ENCODE data around the gene SLC35F6.
"Not testable (repeated sequence)": the region's sequence is repeated elsewhere in the genome, so short reads cannot be mapped to it uniquely, and the experiment has no call there.

SLC35F6 gene

DNA sequence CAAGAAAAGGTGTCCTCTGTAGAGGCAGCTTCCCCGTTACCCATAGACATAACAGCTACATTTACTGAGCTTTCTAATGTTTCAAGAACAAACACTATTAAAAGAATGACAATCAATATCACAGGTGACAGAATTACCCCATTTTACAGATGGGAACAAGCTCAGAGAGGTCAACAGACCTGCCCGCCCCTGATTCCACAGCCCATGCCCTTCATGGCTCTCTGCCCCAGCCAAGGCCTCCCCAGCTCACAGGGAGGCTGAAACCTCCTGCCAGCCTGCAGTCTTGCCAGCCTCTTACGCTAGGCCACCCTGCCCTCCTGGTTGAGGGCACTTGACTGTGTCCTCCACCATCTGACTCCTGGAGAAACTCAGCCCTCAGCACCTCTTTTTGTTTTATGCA, 19.1 kb upstream of the SLC35F6 start:
- no peak for DNase-seq (ENCODE audit: low spot score)
- TF ChIP-seq, protein P1, sequence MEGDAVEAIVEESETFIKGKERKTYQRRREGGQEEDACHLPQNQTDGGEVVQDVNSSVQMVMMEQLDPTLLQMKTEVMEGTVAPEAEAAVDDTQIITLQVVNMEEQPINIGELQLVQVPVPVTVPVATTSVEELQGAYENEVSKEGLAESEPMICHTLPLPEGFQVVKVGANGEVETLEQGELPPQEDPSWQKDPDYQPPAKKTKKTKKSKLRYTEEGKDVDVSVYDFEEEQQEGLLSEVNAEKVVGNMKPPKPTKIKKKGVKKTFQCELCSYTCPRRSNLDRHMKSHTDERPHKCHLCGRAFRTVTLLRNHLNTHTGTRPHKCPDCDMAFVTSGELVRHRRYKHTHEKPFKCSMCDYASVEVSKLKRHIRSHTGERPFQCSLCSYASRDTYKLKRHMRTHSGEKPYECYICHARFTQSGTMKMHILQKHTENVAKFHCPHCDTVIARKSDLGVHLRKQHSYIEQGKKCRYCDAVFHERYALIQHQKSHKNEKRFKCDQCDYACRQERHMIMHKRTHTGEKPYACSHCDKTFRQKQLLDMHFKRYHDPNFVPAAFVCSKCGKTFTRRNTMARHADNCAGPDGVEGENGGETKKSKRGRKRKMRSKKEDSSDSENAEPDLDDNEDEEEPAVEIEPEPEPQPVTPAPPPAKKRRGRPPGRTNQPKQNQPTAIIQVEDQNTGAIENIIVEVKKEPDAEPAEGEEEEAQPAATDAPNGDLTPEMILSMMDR (conservative IDR thresholded peaks at IDR 0.05; ENCODE audit: low read depth): no peak
- POLR2A ChIA-PET (ENCODE audit: low non-redundant PET): interaction anchor here (0.6 kb wide), 1 partner anchor 28 kb away, joined by 6 read pairs; no protein-coding TSS in a partner anchor
- H3K27ac ChIP-seq: no peak overlapping the region
- CTCF ChIA-PET: interaction anchor here (0.6 to 2.4 kb wide), 9 partner anchors 13 to 183 kb away, joined by 3 to 64 read pairs (median 4); partner anchors contain the start of gene CIB4

GRCh38 chr2:26745609-26746327, 18.3 kb upstream of the SLC35F6 start:
- CTCF ChIA-PET: interaction anchor here (0.6 to 2.4 kb wide), 17 partner anchors 14 to 362 kb away, joined by 3 to 64 read pairs (median 4); partner anchors contain the start of gene CIB4
- TF ChIP-seq, protein P1 (conservative IDR thresholded peaks at IDR 0.05; ENCODE audit: low read depth): peak; percentile 92
- peak; percentile 66 for DNase-seq (ENCODE audit: low spot score)
- POLR2A ChIA-PET (ENCODE audit: low non-redundant PET): no interaction called here
- H3K27ac ChIP-seq: no peak overlapping the region

DNA sequence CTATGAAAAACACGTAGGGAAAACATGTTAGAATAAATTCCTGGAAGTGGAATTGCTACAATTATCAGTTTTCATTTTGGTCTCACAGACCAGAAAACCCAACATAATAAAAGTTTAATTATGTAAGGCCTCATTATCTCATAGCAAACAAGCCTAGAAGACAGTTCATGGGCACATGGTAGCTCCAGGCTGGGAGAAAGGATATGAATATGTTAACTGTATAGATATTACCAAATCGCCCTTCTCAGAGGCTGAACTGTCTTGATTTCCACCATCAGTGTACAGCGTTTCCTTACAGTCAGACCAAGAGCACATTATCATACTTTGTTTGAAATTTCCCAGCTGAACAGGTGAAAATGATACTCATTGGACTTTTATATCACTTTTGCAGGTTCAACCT, 17.1 kb upstream of the SLC35F6 start:
- H3K27ac ChIP-seq: no peak overlapping the region
- ChIA-PET CTCF (interaction anchor here (1.1 to 1.7 kb wide), 2 partner anchors 157 to 169 kb away, joined by 3 to 10 read pairs; no protein-coding TSS in a partner anchor), POLR2A (ENCODE audit: low non-redundant PET) (no interaction called here)
- DNase-seq (ENCODE audit: low spot score): no peak
- TF ChIP-seq, protein P1 (conservative IDR thresholded peaks at IDR 0.05; ENCODE audit: low read depth): no peak

DNA sequence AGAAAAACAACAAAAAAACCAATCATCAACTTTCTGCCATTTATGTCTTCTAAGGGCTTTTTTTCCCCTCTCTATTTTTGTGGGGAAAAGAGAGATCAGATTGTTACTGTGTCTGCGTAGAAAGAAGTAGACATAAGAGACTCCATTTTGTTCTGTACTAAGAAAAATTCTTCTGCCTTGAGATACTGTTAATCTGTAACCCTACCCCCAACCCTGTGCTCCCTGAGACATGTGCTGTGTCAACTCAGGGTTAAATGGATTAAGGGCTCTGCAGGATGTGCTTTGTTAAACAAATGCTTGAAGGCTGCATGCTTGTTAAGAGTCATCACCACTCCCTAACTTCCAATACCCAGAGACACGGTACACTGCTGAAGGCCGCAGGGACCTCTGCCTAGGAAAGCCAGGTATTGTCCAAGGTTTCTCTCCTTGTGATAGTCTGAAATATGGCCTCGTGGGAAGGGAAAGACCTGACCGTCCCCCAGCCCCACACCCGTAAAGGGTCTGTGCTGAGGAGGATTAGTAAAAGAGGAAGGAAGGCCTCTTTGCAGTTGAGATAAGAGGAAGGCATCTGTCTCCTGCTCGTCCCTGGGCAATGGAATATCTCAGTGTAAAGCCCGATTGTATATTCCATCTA, 14.2 kb upstream of the SLC35F6 start:
- DNase-seq (ENCODE audit: low spot score); H3K27ac ChIP-seq; CTCF ChIA-PET; POLR2A ChIA-PET (ENCODE audit: low non-redundant PET): not testable (repeated sequence)

DNA sequence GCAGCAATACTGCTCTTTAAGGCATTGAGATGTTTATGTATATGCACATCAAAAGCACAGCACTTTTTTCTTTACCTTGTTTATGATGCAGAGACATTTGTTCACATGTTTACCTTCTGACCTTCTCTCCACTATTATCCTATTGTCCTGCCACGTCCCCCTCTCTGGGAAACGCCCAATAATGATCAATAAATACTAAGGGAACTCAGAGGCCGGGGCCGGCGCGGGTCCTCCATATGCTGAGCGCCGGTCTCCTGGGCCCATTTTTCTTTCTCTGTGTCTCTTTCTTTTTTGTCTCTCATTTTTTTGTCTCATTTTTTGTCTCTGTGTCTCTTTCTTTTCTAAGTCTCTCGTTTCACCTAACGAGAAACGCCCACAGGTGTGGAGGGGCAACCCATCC, 13.6 kb upstream of the SLC35F6 start:
- DNase-seq (ENCODE audit: low spot score); H3K27ac ChIP-seq; POLR2A ChIA-PET (ENCODE audit: low non-redundant PET); CTCF ChIA-PET: not testable (repeated sequence)

- TF ChIP-seq, protein P1 (conservative IDR thresholded peaks at IDR 0.05; ENCODE audit: low read depth): no peak
- DNase-seq (ENCODE audit: low spot score): no peak
- no peak overlapping the region for H3K27ac ChIP-seq
- CTCF ChIA-PET: no interaction called here
- POLR2A ChIA-PET (ENCODE audit: low non-redundant PET): interaction anchor here (0.6 kb wide), 1 partner anchor 22 kb away, joined by 3 read pairs; no protein-coding TSS in a partner anchor
Observed at GRCh38 chr2:26752656-26753055, 11.4 kb upstream of the SLC35F6 start.

DNA sequence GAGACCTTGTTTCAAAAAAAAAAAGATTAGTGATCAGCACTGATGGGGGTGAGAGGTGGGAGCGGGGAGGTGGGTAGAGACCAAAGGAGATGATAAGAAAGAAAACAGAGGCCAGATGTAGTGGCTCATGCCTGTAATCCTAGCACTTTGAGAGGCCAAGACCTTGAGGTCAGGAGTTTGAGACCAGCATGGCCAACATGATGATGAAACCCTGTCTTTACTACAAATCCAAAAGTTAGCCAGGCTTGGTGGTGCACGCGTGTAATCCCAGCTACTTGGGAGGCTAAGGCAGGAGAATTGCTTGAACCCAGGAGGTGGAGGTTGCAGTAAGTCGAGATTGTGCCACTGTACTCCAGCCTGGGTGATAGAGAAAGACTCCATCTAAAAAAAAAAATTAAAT, 9.5 kb upstream of the SLC35F6 start:
- no peak overlapping the region for H3K27ac ChIP-seq
- TF ChIP-seq, protein P1 (conservative IDR thresholded peaks at IDR 0.05; ENCODE audit: low read depth): no peak
- ChIA-PET POLR2A (ENCODE audit: low non-redundant PET) (no interaction called here), CTCF (interaction anchor here (1.0 to 1.7 kb wide), 2 partner anchors 17 to 177 kb away, joined by 3 to 5 read pairs; no protein-coding TSS in a partner anchor)
- no peak for DNase-seq (ENCODE audit: low spot score)

Data from RWPE1 (cell line).